ENCODE measurements around the gene RAC2. TPM values are rescaled to one million over a fixed set of nuclear protein-coding genes. Genes with fewer than 3 reads are reported as not detected.

RAC2 gene
- polyA plus RNA-seq, 2 of the 4 experiments (the other 2 are of a cell fraction), result 0.05 TPM; not detected in 1

GRCh38 chr22:37256075-37256726 lies 12.1 kb upstream of the RAC2 start:
- no peak overlapping the region for H3K4me3 ChIP-seq
- 42% methylated on average over 10 of the region's 10 CpGs for WGBS (ENCODE audit: missing lambda C conversion rate)
- POLR2A ChIA-PET, result no interaction called here
- no peak for DNase-seq (ENCODE audit: low read depth in 1 of 2, low spot score in 1 of 2)
- no peaks in the 10 kb centered on the region for H3K9me3 ChIP-seq
- H3K4me2 ChIP-seq, result peak overlapping the region; percentile 40
- ATAC-seq, result no peak
- H3K27ac ChIP-seq, result peak overlapping the region in 1 of 2 experiments; percentile 67; a peak in 3 of 6 replicates
- CTCF ChIA-PET, result interaction anchor here (0.8 to 1.8 kb wide), 3 partner anchors 31 to 172 kb away, joined by 3 to 6 read pairs (median 5); no protein-coding TSS in a partner anchor
- peaks cover 41% of the 10 kb centered on the region for H3K4me1 ChIP-seq
- TF ChIP-seq ZFP36 (IDR thresholded peaks at IDR 0.05; ENCODE audit: borderline replicate concordance, partially characterized antibody) (no peak), E2F6 (IDR thresholded peaks at IDR 0.05; ENCODE audit: borderline replicate concordance, low read depth) (no peak), NPAS2 (CRISPR knock-in tag; IDR thresholded peaks at IDR 0.05; ENCODE audit: borderline replicate concordance) (no peak), CTCF (IDR thresholded peaks at IDR 0.05) (no peak), FOSL2 (IDR thresholded peaks at IDR 0.05) (no peak), FOSL2 (CRISPR knock-in tag; IDR thresholded peaks at IDR 0.05) (no peak), CBX2 (IDR thresholded peaks at IDR 0.05; ENCODE audit: borderline replicate concordance, low read depth) (no peak), JUNB (IDR thresholded peaks at IDR 0.05) (no peak), RARB (CRISPR knock-in tag; IDR thresholded peaks at IDR 0.05) (no peak), MAFK (IDR thresholded peaks at IDR 0.05; ENCODE audit: partially characterized antibody) (no peak), HMGXB4 (CRISPR knock-in tag; IDR thresholded peaks at IDR 0.05; ENCODE audit: borderline replicate concordance) (no peak), HOXB13 (CRISPR knock-in tag; IDR thresholded peaks at IDR 0.05; ENCODE audit: low read depth) (no peak), JUN (IDR thresholded peaks at IDR 0.05) (no peak), FOXS1 (CRISPR knock-in tag; IDR thresholded peaks at IDR 0.05) (no peak), CBX8 (IDR thresholded peaks at IDR 0.05) (no peak), MYC (IDR thresholded peaks at IDR 0.05; ENCODE audit: borderline replicate concordance, low read length) (no peak), GATA3 (IDR thresholded peaks at IDR 0.05; ENCODE audit: borderline replicate concordance) (no peak), HDAC2 (IDR thresholded peaks at IDR 0.05) (no peak), REST (IDR thresholded peaks at IDR 0.05) (no peak), PBX3 (IDR thresholded peaks at IDR 0.05) (no peak)
- no peak for FAIRE-seq
